HG03565 (cell line): ENCODE results near the gene LRSAM1.

ENCODE experiments used
- ATAC-seq: cut with Tn5 transposase; IDR thresholded peaks from one replicate; pipeline ENCODE4 v1.9.1; 2021; ENCODE audit warnings: mild to moderate bottlenecking, moderate library complexity; ENCODE audit not compliant: unreplicated experiment

The LRSAM1 gene

GRCh38 chr9:127424676-127424999 lies 26.7 kb upstream of the LRSAM1 start:
- no peak for ATAC-seq

- ATAC-seq, result no peak
These were observed 24.6 kb upstream of the LRSAM1 start for GRCh38 chr9:127426756-127427155.

- no peak for ATAC-seq
These were observed 23.0 kb upstream of the LRSAM1 start for GRCh38 chr9:127428348-127428747.

GRCh38 chr9:127430415-127430814 lies 20.9 kb upstream of the LRSAM1 start:
- ATAC-seq, result no peak

- ATAC-seq, result no peak
These were observed 13.6 kb upstream of the LRSAM1 start for GRCh38 chr9:127437497-127438264.

GRCh38 chr9:127438394-127438793 lies 12.9 kb upstream of the LRSAM1 start:
- ATAC-seq, result no peak

GRCh38 chr9:127444283-127444920 lies 6.9 kb upstream of the LRSAM1 start:
- ATAC-seq, result no peak

- no peak for ATAC-seq
These were observed 6.1 kb upstream of the LRSAM1 start for GRCh38 chr9:127444921-127445850.

- no peak for ATAC-seq
These were observed 5.2 kb upstream of the LRSAM1 start for GRCh38 chr9:127445851-127446712.

- ATAC-seq, result no peak
These were observed 4.4 kb upstream of the LRSAM1 start for GRCh38 chr9:127446713-127447415.

GRCh38 chr9:127447416-127448111 lies 3.7 kb upstream of the LRSAM1 start:
- no peak for ATAC-seq

GRCh38 chr9:127448112-127448805 lies 3.1 kb upstream of the LRSAM1 start:
- no peak for ATAC-seq

- ATAC-seq, result no peak
These were observed 1.9 kb upstream of the LRSAM1 start for GRCh38 chr9:127449332-127449966.

- ATAC-seq, result no peak
These were observed 1.0 kb upstream of the LRSAM1 start for GRCh38 chr9:127450243-127450760.

GRCh38 chr9:127451608-127451857 lies 223 bp downstream of the LRSAM1 start:
- ATAC-seq, result no peak

GRCh38 chr9:127451858-127452656 lies 747 bp downstream of the LRSAM1 start:
- ATAC-seq, result no peak

- no peak for ATAC-seq
These were observed 1.4 kb downstream of the LRSAM1 start for GRCh38 chr9:127452691-127453090.
